NCI-H510A treated with DMSO at 0.1 percent for 48 hours (cell line): ENCODE measurements around the gene PTGR3.

Experiments
- DNase-seq: peaks from one replicate; lab custom pipeline; 2025; lab: John Stamatoyannopoulos, UW

Gene PTGR3

GRCh38 chr18:75169411-75169810, 39.5 kb downstream of the PTGR3 start:
- DNase-seq = no peak

DNA sequence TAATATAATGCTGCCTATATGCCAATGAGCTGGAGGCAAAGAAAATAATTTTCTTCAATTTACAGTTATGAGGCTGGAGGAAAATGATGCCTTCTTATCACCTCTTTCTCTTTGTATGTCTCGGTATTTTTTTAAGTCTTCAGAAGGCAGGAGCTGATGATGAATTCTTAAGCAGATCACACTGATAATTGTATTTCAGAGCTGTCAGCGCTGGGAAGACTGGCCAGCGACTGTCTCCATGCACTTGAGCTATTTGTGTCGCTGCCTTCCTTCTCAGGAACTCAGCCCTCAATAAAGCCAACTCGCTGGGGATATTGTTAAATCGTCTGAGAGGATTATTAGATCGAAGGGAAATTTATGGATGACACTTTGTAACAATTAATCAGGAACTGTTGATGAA, 40.3 kb downstream of the PTGR3 start:
- no peak for DNase-seq

GRCh38 chr18:75167759-75168618, 41.0 kb downstream of the PTGR3 start:
- no peak for DNase-seq

GRCh38 chr18:75167137-75167536, 41.8 kb downstream of the PTGR3 start:
- DNase-seq = no peak

GRCh38 chr18:75165926-75166325, 43.0 kb downstream of the PTGR3 start:
- no peak for DNase-seq

- no peak for DNase-seq
Observed at GRCh38 chr18:75164479-75164878, 44.5 kb downstream of the PTGR3 start.

GRCh38 chr18:75163736-75164135, 45.2 kb downstream of the PTGR3 start:
- DNase-seq = no peak

- no peak for DNase-seq
Observed at GRCh38 chr18:75162978-75163377, 46.0 kb downstream of the PTGR3 start.

GRCh38 chr18:75162467-75162866, 46.5 kb downstream of the PTGR3 start:
- DNase-seq = no peak

GRCh38 chr18:75161256-75162028, 47.5 kb downstream of the PTGR3 start:
- DNase-seq = peak; percentile 50

- DNase-seq = no peak
Observed at GRCh38 chr18:75160364-75160763, 48.6 kb downstream of the PTGR3 start.

DNA sequence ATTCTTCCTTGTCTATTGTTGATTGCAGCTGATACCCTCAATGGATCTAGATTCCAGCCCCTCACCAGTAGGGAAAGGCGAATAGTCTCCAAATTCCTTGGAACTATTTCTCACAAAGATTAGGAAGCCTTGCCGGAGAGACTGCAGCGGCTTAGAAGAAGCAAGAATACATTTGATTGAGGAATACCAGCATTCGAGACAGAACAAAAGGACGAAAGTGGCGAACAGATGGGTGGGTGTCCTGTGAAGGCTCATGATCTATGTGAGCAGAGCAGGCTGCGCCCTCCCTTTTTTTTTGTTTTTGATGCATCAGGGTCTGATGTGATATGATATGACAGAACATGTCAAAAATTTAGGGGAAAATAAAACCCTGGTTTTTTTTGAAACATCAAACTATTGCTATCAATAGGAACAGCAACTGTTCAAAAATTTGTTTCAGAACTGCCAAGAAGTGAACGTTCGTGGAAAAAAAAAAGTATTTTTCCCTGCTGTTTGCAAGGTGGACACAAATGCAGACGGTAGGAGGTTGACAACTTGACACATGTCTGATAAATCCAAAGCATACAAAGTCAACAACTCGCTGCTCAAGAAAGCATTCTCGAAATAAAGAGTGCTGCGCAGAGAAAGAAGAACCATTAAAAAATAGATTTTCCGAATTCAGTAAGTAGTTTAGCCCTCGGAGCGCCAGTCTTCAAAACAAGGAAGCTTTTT, 49.1 kb downstream of the PTGR3 start:
- DNase-seq = no peak

- no peak for DNase-seq
Observed at GRCh38 chr18:75159238-75159518, 49.8 kb downstream of the PTGR3 start.
